Amniotic epithelial cell (primary cell): Measurements from ENCODE around the gene OR5H14.

Experiments
- DNase-seq: peaks from one replicate; pipeline ENCODE4 v3.0.0-alpha.2; 2010; ENCODE audit warnings: low read depth

Gene OR5H14

GRCh38 chr3:98199020-98199419 lies 51.7 kb downstream of the OR5H14 start:
- DNase-seq = no peak
